MM.1S (cell line): ENCODE results near the gene DLGAP1.

Source experiments
- EZH2 ChIP-seq: fragments of 300-600 bp; sonication (generic); optimal IDR thresholded peaks from 2 replicates; pipeline ENCODE3; 2017; ENCODE audit warnings: low read depth, mild to moderate bottlenecking, antibody characterized with exemption, low read length, mixed read lengths
- TF ChIP-seq, protein P1 (sequence below): fragments of 300-600 bp; sonication (generic); IDR thresholded peaks from 2 replicates; pipeline ENCODE4 v1.5.1; 2016; ENCODE audit warnings: antibody characterized with exemption, low read length, mixed read lengths

DNA sequence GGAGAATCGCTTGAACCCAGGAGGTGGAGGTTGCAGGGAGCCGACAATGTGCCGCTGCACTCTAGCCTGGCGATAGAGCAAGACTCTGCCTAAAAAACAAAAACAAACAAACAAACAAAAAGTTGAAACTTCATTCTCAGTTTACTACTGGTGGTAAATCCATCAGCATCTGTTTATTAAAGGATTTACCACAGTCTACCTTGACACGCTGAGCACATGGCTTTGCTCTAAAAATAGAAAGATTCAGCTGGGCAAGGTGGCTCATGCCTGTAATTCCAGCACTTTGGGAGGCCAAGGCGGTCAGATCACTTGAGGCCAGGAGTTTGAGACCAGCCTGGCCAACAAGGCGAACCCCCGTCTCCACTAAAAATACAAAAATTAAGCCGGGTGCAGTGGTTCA, 803.8 kb downstream of the DLGAP1 start:
- TF ChIP-seq, protein P1, sequence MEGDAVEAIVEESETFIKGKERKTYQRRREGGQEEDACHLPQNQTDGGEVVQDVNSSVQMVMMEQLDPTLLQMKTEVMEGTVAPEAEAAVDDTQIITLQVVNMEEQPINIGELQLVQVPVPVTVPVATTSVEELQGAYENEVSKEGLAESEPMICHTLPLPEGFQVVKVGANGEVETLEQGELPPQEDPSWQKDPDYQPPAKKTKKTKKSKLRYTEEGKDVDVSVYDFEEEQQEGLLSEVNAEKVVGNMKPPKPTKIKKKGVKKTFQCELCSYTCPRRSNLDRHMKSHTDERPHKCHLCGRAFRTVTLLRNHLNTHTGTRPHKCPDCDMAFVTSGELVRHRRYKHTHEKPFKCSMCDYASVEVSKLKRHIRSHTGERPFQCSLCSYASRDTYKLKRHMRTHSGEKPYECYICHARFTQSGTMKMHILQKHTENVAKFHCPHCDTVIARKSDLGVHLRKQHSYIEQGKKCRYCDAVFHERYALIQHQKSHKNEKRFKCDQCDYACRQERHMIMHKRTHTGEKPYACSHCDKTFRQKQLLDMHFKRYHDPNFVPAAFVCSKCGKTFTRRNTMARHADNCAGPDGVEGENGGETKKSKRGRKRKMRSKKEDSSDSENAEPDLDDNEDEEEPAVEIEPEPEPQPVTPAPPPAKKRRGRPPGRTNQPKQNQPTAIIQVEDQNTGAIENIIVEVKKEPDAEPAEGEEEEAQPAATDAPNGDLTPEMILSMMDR = no peak
- no peak for TF ChIP-seq EZH2
